GM19395 (cell line): ENCODE results near the gene TRIM74.
A peak's percentile ranks its signal among the peaks of the same experiment; 100 is the strongest.
"Not testable (repeated sequence)": the region's sequence is repeated elsewhere in the genome, so short reads cannot be mapped to it uniquely, and the experiment has no call there.

ENCODE experiments used
- ATAC-seq: cut with Tn5 transposase; IDR thresholded peaks from one replicate; pipeline ENCODE4 v1.9.1; 2021; ENCODE audit warnings: mild to moderate bottlenecking, moderate library complexity; ENCODE audit not compliant: unreplicated experiment

TRIM74 gene

DNA sequence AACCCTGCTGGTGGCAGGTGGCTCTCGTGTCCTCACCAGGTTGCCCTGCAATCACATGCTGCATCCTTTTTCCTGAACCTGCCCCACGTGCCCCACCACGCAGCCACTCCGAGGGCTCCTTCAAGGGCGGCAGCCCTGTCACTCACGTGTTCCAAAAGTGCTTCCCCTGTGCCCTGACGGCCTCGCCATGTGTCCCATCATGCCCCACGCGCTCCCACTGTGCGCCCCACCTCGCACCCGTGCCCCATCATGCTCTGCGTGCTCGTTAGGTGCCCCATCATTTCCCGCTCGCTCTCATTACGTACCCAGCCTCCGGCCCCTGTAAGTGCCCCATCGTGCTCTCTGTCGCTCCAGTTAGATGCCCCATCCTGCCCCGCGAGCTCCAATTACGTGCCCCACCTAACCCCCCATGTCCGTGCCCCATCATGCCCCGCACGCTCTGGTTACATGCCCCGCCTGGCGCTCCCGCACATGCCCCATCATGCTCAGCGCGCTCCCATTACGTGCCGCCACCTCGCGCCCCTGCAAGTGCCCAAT is at the start of gene TRIM74:
Gene TRIM74, minus strand, starts transcription at position 487 of the 537 bp plus-strand sequence. CDS start 3,309 bp downstream, outside the sequence.
- ATAC-seq: not testable (repeated sequence)

DNA sequence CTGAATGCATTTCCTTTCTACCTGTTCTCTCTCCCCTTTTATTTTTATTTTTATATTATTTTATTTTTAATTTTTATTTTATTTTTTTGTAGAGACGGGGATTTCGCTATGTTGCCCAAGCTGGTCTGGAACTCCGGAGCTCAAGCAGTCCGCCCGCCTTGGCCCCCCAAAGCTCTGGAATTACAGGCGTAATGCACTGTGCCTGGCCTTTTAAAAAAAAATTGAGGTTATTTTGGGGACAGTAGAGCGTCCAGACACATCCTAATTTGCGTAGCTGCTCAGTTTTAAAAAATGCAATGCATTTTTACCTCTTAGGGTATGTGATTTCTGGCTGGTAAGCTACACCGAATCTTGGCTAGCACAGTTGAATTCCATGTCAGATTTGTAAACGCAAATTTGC is 37.2 kb upstream of the TRIM74 start:
- ATAC-seq: not testable (repeated sequence)

GRCh38 chr7:73005693-73006447 is 36.6 kb upstream of the TRIM74 start:
- ATAC-seq: peak; percentile 86

GRCh38 chr7:73005356-73005692 is 36.1 kb upstream of the TRIM74 start:
- peak; percentile 72 for ATAC-seq

DNA sequence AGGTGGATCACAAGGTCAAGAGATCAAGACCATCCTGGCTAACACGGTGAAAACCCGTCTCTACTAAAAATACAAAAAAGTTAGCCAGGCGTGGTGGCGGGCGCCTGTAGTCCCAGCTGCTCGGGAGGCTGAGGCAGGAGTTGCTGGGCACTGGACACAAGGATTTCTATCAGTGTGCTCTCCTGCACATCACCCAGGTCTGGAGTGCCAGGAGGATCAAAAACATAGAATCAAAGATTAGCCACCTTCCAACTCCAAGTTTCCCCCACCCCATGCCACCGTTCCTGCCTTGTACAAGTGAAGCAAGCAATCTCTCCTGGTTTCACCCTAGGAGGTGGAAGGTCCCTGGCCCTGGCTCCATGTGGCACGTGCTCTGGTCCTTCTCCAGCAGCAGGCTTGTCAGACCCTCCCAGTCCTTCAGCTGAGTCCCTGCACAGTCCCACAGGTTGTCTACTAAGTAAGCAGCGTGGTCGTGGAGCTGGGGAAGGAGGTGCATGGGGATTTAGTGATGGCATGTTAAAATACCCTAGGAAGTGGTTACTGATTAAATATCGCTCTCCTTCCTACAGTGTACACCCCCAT is 28.7 kb upstream of the TRIM74 start:
- not testable (repeated sequence) for ATAC-seq

- not testable (repeated sequence) for ATAC-seq
Measured at GRCh38 chr7:72997447-72997846, 28.2 kb upstream of the TRIM74 start.

- ATAC-seq: not testable (repeated sequence)
Measured at GRCh38 chr7:72995484-72995883, 26.2 kb upstream of the TRIM74 start.

- ATAC-seq: not testable (repeated sequence)
Measured at GRCh38 chr7:72990146-72990913, 21.1 kb upstream of the TRIM74 start.

DNA sequence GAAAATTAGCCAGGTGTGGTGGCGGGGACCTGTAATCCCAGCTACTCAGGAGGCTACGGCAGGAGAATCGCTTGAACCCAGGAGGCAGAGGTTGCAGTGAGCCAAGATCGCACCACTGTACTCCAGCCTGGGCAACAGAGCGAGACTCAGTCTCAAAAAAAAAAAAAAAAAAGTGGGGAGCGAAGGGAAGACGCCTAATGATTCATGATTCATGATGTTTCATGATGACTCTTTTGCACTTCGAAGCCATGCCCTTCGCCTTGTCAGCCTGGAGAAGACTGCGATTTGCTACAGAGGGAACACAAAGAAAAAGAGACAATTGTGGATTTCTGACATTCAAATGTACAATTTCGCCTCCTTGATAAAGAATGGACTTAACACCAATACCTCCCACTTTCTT is 12.8 kb upstream of the TRIM74 start:
- not testable (repeated sequence) for ATAC-seq

GRCh38 chr7:72980382-72980781 is 11.1 kb upstream of the TRIM74 start:
- not testable (repeated sequence) for ATAC-seq

GRCh38 chr7:72976434-72976833 is 7.2 kb upstream of the TRIM74 start:
- ATAC-seq: not testable (repeated sequence)

GRCh38 chr7:72975656-72976286 is 6.5 kb upstream of the TRIM74 start:
- ATAC-seq: not testable (repeated sequence)

GRCh38 chr7:72974781-72975180 is 5.5 kb upstream of the TRIM74 start:
- ATAC-seq: not testable (repeated sequence)

GRCh38 chr7:72971505-72971904 is 2.2 kb upstream of the TRIM74 start:
- not testable (repeated sequence) for ATAC-seq

GRCh38 chr7:72969688-72970087 is 422 bp upstream of the TRIM74 start:
- ATAC-seq: not testable (repeated sequence)

DNA sequence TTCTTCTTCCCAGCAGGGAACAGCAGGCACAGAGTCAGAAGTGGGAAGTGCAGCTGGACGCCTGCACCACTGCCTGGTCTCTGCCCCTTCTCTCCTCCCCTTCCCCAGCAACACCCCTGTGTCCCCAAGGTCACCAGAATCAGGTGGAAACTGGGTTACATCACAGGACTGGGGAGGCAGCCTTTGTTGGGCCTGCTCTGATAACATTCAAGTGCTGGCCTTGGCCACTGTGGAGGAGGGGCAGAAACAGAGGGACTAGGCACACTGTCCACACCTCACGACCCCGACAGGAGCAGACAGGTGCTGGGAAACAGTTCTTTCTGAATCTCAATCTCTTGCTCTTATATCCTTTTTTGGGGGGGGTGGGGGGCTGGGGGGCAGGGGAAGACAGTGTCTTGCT is 2.4 kb downstream of the TRIM74 start:
- not testable (repeated sequence) for ATAC-seq

- peak; percentile 68 for ATAC-seq
Measured at GRCh38 chr7:72965186-72965975, 3.9 kb downstream of the TRIM74 start.

DNA sequence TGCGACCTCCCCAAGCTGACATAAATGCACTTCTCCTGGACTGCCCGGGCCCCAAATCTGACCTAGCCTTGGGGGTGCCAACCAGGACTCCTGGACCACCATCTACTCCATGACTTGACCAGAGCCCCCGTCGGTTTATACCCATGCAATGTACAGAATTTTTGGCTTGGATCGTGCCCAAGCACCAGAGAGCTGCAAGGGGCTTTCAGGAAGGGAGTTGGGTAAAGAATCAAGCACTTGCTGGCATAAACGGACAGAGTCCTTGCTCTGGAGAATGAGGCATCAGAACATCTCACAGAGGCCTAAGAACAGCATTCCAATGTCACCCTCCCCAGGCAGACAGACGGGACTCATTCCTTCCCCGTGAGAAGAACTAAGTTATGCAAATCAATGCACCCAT is 6.2 kb downstream of the TRIM74 start:
- ATAC-seq: not testable (repeated sequence)

GRCh38 chr7:72961346-72961650 is 8.0 kb downstream of the TRIM74 start:
- not testable (repeated sequence) for ATAC-seq

- ATAC-seq: not testable (repeated sequence)
Measured at GRCh38 chr7:72960626-72961345, 8.5 kb downstream of the TRIM74 start.
